Measurements from ENCODE around the gene LRRC1.

The LRRC1 gene

DNA sequence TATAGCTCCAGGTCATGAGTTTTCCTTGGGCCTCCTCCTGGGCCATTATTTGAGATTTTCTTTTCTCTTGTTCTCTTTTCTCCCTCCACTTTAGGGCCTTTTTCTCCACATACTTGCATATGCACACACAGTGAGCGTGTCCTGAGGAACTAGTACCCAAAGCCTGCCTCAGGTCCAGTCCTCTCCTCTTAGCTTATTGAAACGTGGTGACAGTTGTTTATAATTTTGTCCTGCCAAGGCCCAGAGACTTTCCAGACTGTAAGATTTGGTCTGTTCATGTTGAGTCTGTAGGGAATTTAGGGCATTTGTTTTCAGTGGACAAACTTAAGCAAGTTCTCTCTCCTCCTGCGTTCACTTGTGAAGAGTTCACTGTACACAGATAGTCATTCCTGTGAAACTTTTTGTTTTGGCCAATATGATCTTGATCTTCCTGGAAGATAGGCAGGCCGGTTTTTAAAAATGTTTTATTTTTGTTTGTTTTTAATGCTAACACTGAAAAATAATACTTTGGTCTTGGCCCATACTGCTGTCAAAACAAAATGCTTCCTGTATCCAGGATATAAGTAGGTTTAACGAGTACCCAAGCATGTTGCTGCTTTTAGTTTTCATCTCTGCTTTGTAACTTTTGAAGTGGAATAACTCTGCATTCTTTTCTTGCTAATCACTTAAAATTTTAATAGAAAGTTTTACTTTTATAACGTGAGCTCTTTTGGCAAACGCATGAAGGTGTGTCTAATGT is 20.7 kb downstream of the LRRC1 start:
- DNase-seq (ENCODE audit: low read depth), result no peak

DNA sequence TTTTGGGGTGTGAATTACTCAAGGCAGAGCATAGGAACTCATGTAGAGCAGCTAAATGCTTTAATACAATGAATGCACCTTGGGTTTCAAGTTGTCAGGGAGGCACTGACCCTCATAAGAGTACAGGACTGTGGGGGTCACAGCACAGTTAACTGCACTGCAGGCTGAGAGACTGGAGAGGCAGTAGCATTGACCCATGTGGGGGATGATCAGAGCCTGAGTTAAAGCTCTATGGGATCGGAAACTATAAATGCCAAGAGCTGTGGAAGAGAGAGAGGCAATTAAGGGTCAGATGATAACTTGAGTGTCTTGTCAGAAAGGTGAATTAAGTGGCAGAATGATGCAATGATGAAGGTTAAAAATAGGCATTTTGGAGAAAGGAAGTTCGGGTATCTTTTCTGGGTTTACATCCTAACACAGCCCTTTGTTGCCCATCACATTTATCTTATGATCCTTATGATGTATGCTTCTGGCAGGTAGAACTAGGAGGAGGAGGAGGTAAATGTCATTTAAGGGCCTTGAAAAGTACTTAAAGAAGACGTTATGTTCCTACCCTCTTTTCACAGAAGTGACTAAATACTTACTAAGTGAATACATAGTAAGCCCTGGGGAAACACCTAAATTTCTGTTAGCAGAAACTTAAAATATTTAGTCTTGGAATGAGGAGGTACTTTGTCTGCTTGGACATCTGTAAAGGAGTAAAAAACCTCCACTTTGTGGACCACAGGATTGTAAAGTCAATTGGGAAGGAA is 24.2 kb downstream of the LRRC1 start:
- no peak for DNase-seq (ENCODE audit: low read depth)

DNA sequence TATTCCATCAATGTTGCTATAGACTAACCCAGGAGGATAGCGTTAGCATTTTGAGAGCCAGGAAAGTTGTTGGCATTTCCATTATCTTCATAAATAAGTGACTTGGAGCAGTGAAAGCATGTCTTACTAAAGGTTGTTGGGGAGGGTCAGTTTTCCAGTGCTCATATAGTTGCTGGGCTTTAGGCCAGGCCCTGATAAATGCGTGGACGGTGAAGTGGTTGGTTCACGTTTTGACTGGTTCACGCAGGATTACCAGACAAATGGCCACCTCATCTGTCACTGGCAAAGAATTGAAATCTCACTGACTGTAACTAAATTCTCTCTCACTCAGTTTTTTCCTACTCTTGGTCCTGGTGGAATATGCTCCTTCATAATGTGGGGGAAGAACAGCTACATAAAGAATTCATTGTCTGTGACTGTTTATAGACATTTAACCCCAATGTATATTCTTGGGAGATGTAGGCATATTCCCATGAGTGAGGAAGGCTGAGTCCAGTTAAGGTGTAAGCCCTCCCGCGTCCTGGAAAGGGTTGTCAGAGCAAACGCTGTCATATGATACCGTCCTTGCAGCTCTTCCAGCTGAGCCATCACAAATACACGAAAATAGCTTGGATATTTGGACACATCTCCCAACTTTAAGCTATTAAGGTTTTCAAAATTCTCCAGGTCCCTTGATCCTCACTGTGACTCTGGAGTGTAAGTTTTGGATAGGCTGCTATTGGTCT is 27.8 kb downstream of the LRRC1 start:
- DNase-seq (ENCODE audit: low read depth), result no peak

DNA sequence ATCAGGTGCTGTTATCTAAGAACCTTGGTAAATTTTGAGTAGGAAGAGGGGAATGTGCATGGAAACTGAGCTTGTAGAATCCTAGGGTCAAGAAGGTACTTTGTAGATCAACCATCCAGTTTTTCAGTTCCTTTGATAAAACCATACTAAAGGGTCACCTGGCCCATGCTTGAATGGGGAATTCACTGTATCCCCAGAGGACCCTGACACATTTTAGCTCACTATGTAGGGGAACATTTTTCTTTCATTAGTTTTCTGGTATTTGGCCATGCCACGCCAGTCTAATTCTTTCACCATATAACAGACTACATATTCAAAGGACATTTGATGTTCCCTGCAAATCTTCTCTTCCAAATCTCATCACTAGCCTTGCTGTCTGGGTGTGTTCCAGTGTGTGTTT is 29.9 kb downstream of the LRRC1 start:
- no peak for DNase-seq (ENCODE audit: low read depth)

DNA sequence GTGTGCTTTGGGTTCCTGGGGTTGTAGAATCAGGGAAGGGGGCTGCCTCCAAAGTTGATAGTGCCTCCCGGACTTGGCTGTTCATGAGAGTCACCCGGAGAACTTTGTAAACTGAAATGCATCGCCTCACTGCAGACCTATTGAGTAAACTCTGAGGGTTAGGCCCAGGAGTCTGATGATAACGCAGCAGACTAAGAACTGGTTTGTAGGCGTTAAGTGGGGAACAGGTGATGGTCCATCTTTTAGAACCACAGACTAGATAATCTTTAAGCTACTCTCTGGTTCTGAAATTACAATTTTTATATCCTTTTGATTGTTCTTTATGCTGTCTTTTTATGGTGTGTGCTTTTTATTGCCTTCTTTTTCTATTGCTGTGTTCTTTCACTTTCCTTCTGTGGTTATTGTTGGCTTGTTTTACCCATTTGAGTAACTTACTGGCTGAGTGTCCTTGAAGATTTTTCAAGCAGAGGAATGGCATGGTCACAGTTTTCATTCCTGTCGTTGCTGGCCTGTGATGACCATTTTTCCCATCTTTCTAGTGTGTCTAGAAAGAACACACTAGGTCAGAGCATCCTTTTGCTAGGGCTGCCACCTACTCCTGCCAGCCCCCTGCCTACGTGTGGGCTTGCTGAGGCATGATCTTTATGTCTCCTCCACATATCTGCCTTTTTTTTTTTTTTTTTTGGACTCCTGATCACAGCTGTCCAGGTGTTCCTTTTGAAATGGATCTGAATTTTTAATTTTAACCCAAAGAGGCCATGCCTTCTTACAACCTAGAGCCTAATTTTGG is 30.9 kb downstream of the LRRC1 start:
- DNase-seq (ENCODE audit: low read depth), result no peak

DNA sequence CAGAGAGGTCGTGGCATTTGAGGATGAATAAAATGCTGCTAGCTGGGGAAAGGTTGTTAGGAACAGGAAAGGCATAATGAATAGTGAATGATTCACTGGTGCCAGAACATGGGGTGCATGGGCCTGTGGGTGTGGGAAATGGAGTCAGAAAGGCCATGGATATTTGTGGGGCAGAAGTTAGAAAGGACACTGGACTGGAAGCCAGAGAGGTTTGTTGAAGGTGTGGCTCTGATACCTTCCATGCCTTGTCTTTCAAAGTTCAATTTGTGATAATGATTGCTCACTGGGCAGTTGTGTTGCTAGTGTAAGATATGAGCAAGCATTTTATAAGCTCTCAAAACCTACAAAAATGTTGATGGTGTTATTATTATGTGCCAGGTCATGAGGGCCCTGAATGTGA is 32.7 kb downstream of the LRRC1 start:
- no peak for DNase-seq (ENCODE audit: low read depth)

DNA sequence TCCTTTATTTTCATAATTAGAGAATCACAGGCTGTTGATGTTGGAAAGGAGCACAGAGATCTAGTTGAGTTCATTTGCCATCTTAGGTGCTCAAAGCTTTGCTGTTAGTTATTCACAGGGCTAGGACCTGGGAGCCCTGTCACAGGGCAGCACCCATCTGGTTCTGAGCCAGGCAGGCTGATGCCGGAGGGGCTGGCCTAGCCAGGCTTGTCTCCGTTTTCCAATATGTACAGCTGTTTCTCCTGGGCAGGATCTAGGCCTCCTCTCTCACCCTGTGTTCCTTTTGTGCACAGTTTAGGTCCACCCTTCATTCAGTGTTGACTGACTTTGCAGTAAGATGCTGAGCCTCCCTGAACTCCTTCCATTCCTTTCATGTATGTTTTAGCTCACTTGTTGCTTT is 33.4 kb downstream of the LRRC1 start:
- DNase-seq (ENCODE audit: low read depth), result no peak

DNA sequence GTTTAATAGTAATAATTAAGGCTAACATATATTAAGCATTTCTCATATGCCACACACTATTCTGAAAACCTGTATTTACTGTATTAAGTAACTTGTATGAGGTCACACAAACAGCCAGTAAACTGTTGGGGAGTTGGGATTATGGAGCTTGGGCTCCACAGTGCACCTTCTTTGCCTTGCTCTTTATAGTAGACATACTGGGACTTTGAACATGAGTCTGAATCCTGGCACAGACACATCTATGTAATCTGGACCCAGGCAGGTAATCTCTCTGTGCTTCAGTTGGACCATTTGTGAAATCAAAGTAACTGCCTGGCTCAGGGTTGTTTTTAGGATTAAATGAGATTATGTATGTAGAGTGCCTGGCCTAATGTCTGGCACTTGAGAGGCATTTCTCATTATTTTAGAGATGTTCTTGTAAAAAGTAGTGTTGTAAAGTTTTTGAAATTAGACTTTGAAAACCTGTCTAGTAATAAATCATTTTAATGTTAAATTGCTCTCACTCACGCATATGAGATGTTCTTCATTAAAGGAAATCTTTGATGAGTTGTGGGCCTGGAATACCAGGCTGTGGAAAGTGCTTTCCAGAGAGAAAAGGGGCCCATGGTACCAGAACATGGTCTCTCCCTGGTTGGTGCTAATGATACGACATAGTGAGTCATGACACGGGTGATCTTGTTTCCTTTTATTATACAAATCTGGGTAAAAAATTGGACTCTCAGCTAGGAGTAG is 34.3 kb downstream of the LRRC1 start:
- no peak for DNase-seq (ENCODE audit: low read depth)

DNA sequence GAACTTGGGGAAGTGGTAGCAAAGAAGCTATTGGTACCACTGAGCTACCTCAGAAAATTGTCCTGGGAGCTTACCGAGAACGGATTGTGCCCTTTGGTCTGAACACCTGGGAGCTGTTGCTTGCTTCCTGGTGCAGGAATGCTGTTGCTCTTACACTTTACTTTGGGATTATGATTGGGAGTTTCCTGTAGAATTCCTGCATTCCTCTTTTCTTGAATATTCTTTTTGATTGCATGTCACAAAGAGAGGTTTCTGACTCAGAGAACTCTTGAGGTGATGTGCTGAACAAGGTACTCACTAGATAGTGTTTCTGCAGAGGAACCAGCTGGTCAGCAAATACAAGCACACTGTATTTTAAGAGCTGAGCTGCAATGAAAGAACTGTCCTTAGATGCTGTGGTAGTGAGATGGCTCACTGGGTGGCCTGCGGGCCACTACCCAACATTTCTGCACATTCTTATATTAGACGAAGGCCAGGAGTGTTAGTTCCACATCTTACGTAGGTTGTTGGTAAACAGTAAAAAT is 35.0 kb downstream of the LRRC1 start:
- no peak for DNase-seq (ENCODE audit: low read depth)

DNA sequence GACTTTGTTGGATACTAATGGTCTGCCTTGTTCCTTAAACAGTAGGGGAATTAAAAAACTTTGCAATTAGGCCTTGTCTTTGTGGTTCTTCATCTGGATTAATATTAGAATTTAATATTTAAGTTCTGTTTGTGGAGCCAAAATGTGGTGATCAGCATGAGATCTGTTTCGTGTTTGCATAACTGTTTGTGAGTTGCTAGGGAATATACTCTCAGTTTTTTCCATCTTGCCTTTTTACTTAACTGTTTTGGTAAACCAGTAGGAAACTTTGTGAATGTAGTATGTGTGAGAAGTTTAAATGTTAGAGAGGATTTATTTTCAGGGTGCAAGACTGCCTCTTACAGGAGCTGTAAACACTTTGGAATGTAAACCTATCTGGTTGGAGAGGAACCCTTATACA is 35.6 kb downstream of the LRRC1 start:
- no peak for DNase-seq (ENCODE audit: low read depth)

DNA sequence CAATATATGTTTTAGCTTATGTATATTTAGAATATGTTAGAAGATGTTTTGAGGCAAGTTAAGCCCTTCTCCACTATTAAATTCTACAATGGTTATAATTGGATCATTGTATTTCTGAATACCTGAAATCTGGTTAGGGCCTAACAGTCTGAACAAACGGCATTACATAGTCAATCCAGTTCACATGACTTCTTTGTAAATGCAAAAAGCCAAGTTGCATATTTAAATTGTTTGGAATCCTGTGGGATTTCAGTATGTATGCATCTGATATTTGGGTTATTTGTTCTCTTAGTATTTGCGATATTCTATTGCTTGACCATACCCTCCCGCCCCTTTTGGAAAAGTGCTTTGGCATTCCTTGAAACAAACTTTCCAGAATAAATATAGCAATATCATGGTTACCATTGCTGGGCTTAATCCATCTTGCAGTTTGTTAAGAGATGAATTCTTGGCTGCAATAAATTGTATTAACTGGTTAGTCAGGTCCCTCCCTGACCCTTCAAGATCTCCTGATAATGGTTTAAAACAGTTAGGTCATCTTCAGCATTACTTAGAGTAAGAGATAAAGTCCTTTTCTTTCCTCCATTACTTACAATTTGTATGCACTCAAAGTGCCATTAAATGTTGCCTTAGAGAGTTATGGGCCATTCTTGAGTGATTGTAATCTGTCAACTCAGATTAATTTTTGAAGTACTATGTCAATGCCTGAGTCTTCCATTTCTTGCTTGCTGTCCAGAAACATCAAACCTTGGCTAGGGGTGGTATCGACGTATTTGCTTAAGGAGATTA is 36.5 kb downstream of the LRRC1 start:
- no peak for DNase-seq (ENCODE audit: low read depth)

DNA sequence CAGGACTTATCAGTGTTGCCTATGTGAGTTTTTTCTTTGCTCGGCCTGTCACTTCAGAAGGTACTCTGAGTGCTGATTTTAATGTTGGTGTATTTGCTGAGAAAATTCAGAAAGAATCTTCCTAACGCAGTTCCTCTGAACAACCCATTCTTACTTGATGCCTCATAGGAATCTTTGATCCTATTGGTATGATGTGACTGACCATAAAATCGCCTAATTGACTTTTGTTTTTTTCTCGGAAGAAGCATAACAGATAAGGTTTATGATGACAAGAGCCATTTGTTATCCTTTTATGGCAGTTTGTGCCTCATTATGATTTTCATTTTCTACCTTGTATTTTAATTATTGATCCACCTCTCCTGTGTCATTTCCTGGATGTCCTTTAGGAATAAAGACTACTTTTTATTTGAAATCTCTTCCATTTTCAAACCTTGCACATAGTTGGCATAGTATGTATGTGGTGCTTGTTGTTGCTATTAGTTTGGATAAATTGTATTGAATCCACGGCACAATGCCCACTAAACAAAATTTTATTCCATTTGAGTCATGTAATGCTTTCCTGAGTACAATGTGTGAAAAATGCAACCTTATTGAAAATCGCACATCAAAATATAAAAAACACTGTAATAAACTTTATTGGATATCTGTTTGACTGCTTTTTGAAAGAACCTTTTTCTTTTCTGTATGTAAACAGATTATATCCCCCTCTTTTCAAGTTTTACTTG is 37.3 kb downstream of the LRRC1 start:
- no peak for DNase-seq (ENCODE audit: low read depth)

DNA sequence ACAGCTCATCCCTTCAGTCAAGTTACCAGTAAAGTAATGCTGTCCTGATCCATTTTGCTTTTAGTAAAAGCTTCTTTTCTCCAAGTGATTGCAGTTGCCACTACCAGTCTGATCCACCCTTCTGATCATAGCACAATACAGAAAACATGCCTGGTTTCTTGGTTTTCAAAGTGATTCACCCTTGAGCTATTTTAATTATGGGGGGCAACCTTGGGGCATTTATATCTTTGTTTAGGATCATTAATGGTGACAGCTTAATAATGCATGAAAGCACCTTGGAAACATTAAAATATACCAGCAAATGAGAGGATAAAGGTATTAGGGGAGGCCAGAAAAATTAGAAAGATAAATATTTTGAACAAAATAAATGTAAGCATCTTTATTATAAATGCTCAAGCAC is 38.4 kb downstream of the LRRC1 start:
- DNase-seq (ENCODE audit: low read depth), result no peak

DNA sequence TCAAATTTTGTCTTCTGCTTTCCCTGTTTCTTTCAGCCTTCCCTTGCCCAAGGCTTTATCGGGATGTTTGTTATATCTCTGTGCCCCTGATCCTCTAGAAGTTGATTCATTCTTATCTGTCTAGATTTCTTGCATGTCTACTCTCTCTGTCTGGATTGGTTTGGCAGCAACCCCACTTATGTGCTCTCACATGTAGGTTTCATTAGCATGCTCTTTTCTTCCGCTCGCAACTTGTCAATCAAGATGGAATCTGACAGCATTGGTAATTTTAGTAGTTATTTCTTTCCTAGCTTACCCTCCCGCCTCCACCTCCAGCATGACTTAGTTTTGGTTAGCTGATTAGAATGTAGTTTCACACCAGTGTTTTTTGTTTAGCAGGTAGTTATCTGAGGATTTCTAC is 39.3 kb downstream of the LRRC1 start:
- no peak for DNase-seq (ENCODE audit: low read depth)

DNA sequence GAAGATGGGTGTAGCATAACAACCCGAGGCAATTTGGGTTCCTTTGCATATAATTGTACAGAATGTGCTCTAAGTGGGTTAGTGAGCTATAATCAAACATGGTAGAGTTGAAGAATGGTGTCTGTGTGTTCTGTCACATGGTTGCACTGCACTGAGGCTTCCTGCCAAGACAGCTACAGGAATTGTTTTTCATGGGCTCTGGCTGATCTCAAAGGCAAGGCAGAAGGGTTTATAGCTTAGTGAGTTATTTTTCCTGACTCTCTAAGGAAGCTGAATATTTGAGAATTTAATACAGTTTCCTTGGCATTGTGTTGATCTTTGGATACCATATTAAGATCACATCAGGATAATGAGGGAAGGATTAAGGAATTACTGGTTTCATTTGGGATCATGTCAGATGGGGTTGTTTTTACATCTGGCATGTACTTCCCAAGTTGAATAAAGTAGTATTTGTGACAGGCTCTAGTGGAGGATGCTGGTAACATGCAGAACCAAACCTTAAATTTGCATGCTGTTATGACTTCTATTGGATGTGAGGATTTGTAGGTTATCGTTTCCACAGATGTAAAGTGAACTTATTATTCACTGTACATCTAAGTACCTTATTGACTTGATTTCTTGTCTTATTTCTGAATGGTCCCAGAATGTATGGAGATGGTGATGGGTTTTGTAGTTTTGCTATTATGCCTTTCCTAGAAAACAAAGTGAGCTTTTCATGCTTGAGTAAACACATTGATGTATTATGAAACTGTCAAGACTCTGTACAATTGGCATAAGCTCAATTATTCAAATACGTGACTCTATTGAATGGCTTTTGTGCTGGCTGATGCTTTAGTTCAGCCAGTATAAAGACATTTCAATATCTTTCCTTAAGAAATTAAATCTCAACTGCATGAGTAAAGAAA is 43.3 kb downstream of the LRRC1 start:
- no peak for DNase-seq (ENCODE audit: low read depth)

DNA sequence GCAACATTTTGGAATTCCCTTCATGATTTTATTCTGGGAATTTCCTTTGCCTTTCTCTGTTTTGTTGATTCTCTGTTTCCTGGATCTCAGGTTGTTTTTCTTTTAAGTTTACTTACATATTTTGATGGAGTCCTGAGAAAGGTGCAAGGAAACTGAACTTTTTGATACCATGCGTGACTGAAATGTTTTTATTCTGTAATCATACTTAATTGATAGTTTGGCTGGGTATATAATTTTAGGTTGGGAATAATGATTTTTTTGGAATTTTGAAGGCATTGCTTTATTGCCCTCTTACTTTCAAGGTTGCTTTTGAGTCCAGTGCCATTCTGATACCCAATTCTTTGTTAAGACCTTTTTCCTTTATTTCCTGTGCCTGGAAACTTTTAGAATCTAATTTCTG is 45.2 kb downstream of the LRRC1 start:
- DNase-seq (ENCODE audit: low read depth), result no peak

DNA sequence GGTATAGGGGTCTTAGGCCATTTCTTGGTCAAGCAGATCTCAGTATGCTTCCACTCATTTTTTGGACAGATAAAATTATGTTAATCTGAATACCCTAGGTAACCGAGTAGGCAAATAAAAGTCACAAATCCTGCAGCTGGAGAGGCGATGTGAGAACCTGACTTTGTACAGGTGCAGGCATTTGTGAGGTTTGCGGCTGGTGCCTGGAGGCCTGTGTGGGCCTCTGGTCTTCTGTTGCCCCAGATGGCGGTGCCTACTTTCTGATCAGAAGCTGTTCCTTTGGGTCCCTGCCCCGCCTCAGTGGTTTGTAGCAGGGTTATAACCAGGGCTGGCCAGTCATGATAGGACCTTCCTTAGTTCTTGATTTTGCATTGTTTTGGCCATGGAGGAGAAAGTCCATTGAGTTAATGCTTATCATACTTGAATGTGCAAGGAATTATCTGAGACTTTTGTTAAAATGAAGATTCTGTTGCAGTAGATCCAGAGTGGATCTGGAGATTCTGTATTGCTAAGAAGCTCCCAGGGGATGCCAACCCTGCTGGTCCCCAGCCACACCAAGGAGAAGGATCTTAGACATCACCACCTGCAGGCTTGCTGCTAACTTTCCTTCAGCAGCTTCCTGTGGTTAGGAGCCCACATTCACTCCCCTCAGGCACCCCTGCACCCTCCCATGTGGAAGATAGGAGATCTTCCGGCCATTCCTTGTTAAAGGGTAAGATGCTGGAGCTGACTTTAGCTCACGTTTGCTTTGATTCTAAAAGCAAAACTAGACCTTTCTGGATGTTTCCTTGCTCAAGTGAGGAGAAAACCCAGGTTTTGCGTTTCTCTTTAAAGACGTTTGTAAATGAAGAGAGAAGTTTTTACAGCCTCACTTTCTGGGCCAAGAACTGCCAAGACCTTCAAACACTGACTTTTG is 50.7 kb downstream of the LRRC1 start:
- DNase-seq (ENCODE audit: low read depth), result no peak

DNA sequence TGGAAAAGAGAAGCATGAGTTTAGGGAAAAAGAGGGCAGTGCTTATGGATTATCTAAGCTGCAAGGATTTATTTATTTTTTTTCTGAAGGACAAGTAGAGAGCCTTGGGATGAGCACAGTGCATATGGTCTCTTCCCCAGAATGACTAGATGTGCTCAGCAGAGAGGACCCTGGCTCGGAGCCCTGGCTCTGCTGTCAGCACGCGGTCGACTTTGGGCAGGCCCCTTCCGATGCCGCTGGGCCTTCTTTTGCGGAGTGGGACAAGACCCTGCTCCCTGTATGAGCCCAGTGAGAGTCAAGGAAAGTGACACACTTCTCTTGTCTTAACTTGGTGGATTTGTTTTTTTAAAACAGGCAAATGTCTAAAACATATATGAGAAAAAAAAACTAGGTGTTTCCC is 51.4 kb downstream of the LRRC1 start:
- DNase-seq (ENCODE audit: low read depth), result no peak

Data from activated T-cell treated with anti-CD3 and anti-CD28 coated beads for 1 hour (primary cell).